ENCODE results near the gene FGGY. TPM values are rescaled to one million over a fixed set of nuclear protein-coding genes. Genes with fewer than 3 reads are reported as not detected.

Gene FGGY
- total RNA-seq, 2 experiments from 2014 or later = 5.6 to 8.1 TPM

- CTCF ChIA-PET = interaction anchor here (1.5 kb wide), 1 partner anchor 21 kb away, joined by 6 read pairs; no protein-coding TSS in a partner anchor
- Mint-ChIP-seq H3K36me3 (ENCODE audit: low read depth) (no peaks in the 10 kb centered on the region), H3K4me1 (no peaks in the 10 kb centered on the region), H3K4me3 (no peak overlapping the region), H3K27ac (no peak overlapping the region), H3K9me3 (ENCODE audit: low read depth) (no peaks in the 10 kb centered on the region), H3K27me3 (no peaks in the 10 kb centered on the region)
- ATAC-seq (no peak), DNase-seq (no peak)
- POLR2A ChIA-PET = no interaction called here
- intact Hi-C loops (cut with DNase I, micrococcal nuclease) = no loop called here
Observed at GRCh38 chr1:59678040-59678439, 381.1 kb downstream of the FGGY start.

GRCh38 chr1:59678493-59679228, 381.8 kb downstream of the FGGY start:
- DNase-seq = no peak
- no peaks in the 10 kb centered on the region for H3K9me3 Mint-ChIP-seq (ENCODE audit: low read depth)
- intact Hi-C loops (cut with DNase I, micrococcal nuclease) = no loop called here
- no peak overlapping the region for H3K4me3 Mint-ChIP-seq
- CTCF ChIA-PET = interaction anchor here (1.5 kb wide), 1 partner anchor 21 kb away, joined by 6 read pairs; no protein-coding TSS in a partner anchor
- ATAC-seq = no peak
- no peaks in the 10 kb centered on the region for H3K27me3 Mint-ChIP-seq
- H3K36me3 Mint-ChIP-seq (ENCODE audit: low read depth) = no peaks in the 10 kb centered on the region
- POLR2A ChIA-PET = no interaction called here
- H3K27ac Mint-ChIP-seq = no peak overlapping the region
- H3K4me1 Mint-ChIP-seq = no peaks in the 10 kb centered on the region

- no peak for ATAC-seq
- no peak for DNase-seq
- H3K36me3 Mint-ChIP-seq (ENCODE audit: low read depth) = no peaks in the 10 kb centered on the region
- H3K27me3 Mint-ChIP-seq = no peaks in the 10 kb centered on the region
- no peaks in the 10 kb centered on the region for H3K9me3 Mint-ChIP-seq (ENCODE audit: low read depth)
- intact Hi-C loops (cut with DNase I, micrococcal nuclease) = no loop called here
- no peaks in the 10 kb centered on the region for H3K4me1 Mint-ChIP-seq
- no peak overlapping the region for H3K4me3 Mint-ChIP-seq
- ChIA-PET POLR2A (no interaction called here), CTCF (interaction anchor here (0.6 to 1.1 kb wide), 3 partner anchors 9 to 480 kb away, joined by 3 to 4 read pairs (median 3); no protein-coding TSS in a partner anchor)
- H3K27ac Mint-ChIP-seq = no peak overlapping the region
Observed at GRCh38 chr1:59680044-59680443, 383.1 kb downstream of the FGGY start.

DNA sequence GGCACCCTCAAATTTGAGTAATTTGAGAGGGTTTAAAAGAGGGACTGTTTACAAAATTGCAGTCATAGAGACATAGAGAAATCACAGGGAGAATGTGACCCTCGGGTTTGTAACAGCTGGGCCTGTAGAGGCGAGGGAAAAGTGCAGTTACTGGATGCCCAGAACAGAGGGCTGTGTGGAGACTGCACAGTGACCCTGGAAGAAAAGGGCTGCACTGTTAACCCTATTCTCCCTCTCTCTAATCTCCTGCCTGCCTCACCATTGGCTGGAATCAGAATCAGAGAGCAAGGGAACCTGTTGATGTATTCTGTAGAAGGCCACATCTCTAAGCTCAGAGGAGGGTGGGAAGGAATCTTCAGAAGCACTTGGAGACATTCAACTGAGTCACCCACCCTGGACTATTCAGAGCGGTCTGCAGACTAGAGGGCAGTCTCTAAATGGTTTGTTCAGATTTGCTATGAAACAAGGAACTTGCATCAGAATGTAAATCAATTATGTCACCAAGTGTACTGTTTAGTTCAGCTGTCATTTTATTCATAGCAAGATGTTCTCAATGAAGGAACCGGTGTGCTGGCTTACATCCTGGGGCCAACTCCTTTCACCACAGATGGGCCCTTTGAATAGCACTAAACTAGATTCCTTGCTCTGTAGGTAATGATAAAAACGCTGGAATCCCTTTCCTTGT, 385.6 kb downstream of the FGGY start:
- ChIA-PET CTCF (interaction anchor here (0.6 to 1.0 kb wide), 2 partner anchors 12 to 25 kb away, joined by 3 read pairs; no protein-coding TSS in a partner anchor), POLR2A (no interaction called here)
- intact Hi-C loops (cut with DNase I, micrococcal nuclease) = no loop called here
- H3K9me3 Mint-ChIP-seq (ENCODE audit: low read depth) = no peaks in the 10 kb centered on the region
- H3K27ac Mint-ChIP-seq = no peak overlapping the region
- ATAC-seq = no peak
- H3K4me3 Mint-ChIP-seq = no peak overlapping the region
- no peaks in the 10 kb centered on the region for H3K36me3 Mint-ChIP-seq (ENCODE audit: low read depth)
- no peaks in the 10 kb centered on the region for H3K27me3 Mint-ChIP-seq
- DNase-seq = no peak
- no peaks in the 10 kb centered on the region for H3K4me1 Mint-ChIP-seq

- Mint-ChIP-seq H3K27ac (no peak overlapping the region), H3K4me3 (no peak overlapping the region), H3K36me3 (ENCODE audit: low read depth) (no peaks in the 10 kb centered on the region), H3K4me1 (no peaks in the 10 kb centered on the region), H3K9me3 (ENCODE audit: low read depth) (no peaks in the 10 kb centered on the region), H3K27me3 (no peaks in the 10 kb centered on the region)
- ChIA-PET POLR2A (no interaction called here), CTCF (interaction anchor here (0.6 kb wide), 1 partner anchor 24 kb away, joined by 3 read pairs; no protein-coding TSS in a partner anchor)
- DNase-seq = no peak
- intact Hi-C loops (cut with DNase I, micrococcal nuclease) = no loop called here
- ATAC-seq = no peak
Observed at GRCh38 chr1:59683197-59683596, 386.3 kb downstream of the FGGY start.

GRCh38 chr1:59684698-59685097, 387.8 kb downstream of the FGGY start:
- Mint-ChIP-seq H3K27ac (no peak overlapping the region), H3K4me1 (no peaks in the 10 kb centered on the region), H3K27me3 (no peaks in the 10 kb centered on the region), H3K36me3 (ENCODE audit: low read depth) (no peaks in the 10 kb centered on the region), H3K4me3 (no peak overlapping the region), H3K9me3 (ENCODE audit: low read depth) (no peaks in the 10 kb centered on the region)
- intact Hi-C loops (cut with DNase I, micrococcal nuclease) = no loop called here
- DNase-seq = no peak
- ChIA-PET POLR2A (no interaction called here), CTCF (no interaction called here)
- no peak for ATAC-seq

DNA sequence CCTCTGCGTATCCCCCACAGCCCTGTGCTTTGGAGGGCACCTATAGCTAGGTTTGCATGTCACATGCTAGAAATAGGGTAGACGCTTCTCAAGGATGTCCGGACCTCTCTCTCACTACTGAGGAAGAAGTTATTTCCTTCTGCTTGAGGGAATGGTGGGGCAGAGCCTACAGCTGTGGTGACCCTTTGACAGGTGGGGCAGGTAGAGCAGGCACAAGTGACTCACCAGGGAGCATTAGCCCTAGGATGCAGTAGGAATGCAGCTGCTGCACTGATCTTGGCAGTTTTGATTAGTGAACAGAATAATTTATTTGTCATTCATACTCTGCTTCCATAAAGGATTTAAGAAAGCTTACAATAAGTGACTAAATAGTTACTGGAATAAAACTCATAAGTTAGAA, 388.2 kb downstream of the FGGY start:
- POLR2A ChIA-PET = no interaction called here
- no peaks in the 10 kb centered on the region for H3K9me3 Mint-ChIP-seq (ENCODE audit: low read depth)
- intact Hi-C loops (cut with DNase I, micrococcal nuclease) = no loop called here
- H3K4me3 Mint-ChIP-seq = no peak overlapping the region
- H3K36me3 Mint-ChIP-seq (ENCODE audit: low read depth) = no peaks in the 10 kb centered on the region
- no peak for DNase-seq
- CTCF ChIA-PET = no interaction called here
- no peak overlapping the region for H3K27ac Mint-ChIP-seq
- H3K4me1 Mint-ChIP-seq = no peaks in the 10 kb centered on the region
- no peaks in the 10 kb centered on the region for H3K27me3 Mint-ChIP-seq
- ATAC-seq = no peak

DNA sequence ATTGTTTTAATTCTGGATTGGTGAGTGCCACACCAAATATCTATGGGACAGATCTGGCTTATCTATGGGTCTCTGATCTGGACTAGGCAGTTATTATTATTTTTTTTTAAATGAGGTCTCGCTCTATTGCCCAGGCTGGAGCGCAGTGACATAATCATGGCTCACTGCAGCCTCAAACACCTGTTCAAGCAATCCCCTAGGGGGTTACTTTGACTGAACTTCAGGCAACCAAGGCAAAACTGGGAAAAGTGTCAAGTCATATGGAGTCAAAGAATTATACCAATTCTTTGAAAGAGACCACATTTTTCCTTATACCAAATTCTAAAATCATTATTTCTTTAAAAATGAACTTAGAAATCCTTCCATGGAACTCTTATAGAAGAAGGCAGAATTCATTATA, 388.8 kb downstream of the FGGY start:
- ATAC-seq (no peak), DNase-seq (no peak)
- ChIA-PET POLR2A (no interaction called here), CTCF (interaction anchor here (1.2 kb wide), 1 partner anchor 13 kb away, joined by 3 read pairs; no protein-coding TSS in a partner anchor)
- H3K27me3 Mint-ChIP-seq = no peaks in the 10 kb centered on the region
- no peaks in the 10 kb centered on the region for H3K36me3 Mint-ChIP-seq (ENCODE audit: low read depth)
- intact Hi-C loops (cut with DNase I, micrococcal nuclease) = no loop called here
- H3K4me3 Mint-ChIP-seq = no peak overlapping the region
- no peaks in the 10 kb centered on the region for H3K9me3 Mint-ChIP-seq (ENCODE audit: low read depth)
- no peaks in the 10 kb centered on the region for H3K4me1 Mint-ChIP-seq
- H3K27ac Mint-ChIP-seq = no peak overlapping the region

- POLR2A ChIA-PET = no interaction called here
- intact Hi-C loops (cut with DNase I, micrococcal nuclease) = no loop called here
Observed at GRCh38 chr1:59686170-59686569, 389.3 kb downstream of the FGGY start.

DNA sequence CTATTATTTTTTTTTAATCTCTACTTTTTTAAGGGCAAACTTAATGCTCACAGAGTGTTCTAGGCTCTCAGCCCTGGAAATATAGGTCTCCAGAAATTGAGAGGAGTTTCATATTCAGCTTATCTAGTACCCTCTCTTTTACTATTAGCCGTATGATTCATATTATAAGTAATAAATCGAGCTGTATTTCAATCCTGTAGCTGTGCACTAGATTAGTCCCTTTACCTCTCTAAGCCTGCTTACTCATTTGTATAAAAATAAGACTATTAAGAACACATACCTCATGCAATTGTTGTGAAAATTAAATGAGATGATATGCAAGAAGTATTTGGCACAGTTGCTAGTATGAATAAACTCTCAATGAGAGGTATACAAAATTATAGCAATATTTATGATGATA, 389.7 kb downstream of the FGGY start:
- ATAC-seq = no peak
- Mint-ChIP-seq H3K4me3 (no peak overlapping the region), H3K27me3 (no peaks in the 10 kb centered on the region), H3K36me3 (ENCODE audit: low read depth) (no peaks in the 10 kb centered on the region), H3K4me1 (no peaks in the 10 kb centered on the region), H3K27ac (no peak overlapping the region), H3K9me3 (ENCODE audit: low read depth) (no peaks in the 10 kb centered on the region)
- no peak for DNase-seq
- intact Hi-C loops (cut with DNase I, micrococcal nuclease) = no loop called here
- ChIA-PET POLR2A (no interaction called here), CTCF (interaction anchor here (1.2 kb wide), 1 partner anchor 12 kb away, joined by 3 read pairs; no protein-coding TSS in a partner anchor)

More at GRCh38 chr1:59686170-59686569, 389.3 kb downstream of the FGGY start:
- Mint-ChIP-seq H3K36me3 (ENCODE audit: low read depth) (no peaks in the 10 kb centered on the region), H3K9me3 (ENCODE audit: low read depth) (no peaks in the 10 kb centered on the region), H3K27me3 (no peaks in the 10 kb centered on the region), H3K27ac (no peak overlapping the region), H3K4me1 (no peaks in the 10 kb centered on the region), H3K4me3 (no peak overlapping the region)
- CTCF ChIA-PET = interaction anchor here (1.2 kb wide), 1 partner anchor 13 kb away, joined by 3 read pairs; no protein-coding TSS in a partner anchor
- DNase-seq = no peak
- no peak for ATAC-seq

GRCh38 chr1:59687081-59687480, 390.2 kb downstream of the FGGY start:
- CTCF ChIA-PET = no interaction called here
- Mint-ChIP-seq H3K27ac (no peak overlapping the region), H3K4me3 (no peak overlapping the region), H3K9me3 (ENCODE audit: low read depth) (no peaks in the 10 kb centered on the region), H3K4me1 (no peaks in the 10 kb centered on the region), H3K36me3 (ENCODE audit: low read depth) (no peaks in the 10 kb centered on the region), H3K27me3 (no peaks in the 10 kb centered on the region)
- DNase-seq (no peak), ATAC-seq (no peak)
- intact Hi-C loops (cut with DNase I, micrococcal nuclease) = no loop called here
- POLR2A ChIA-PET = no interaction called here

DNA sequence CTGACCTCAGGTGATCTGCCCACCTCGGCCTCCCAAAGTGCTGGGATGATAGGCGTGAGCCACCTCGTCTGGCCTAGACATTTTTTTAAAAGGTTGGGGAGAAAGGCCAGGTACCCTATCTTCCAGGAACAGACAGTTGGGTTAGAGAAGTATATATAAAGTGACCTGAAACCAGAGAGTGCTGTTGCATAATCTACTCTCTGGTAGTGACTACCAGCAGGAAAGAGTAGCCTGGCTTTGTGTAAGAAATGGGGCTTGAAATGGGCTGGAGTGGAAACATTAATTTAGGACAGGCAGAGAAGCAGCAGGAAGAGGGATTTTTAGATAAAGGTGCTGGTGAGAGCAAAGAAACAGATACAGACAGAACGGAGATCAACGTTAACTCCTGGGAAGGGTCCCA, 392.1 kb downstream of the FGGY start:
- H3K4me1 Mint-ChIP-seq = no peaks in the 10 kb centered on the region

More for the DNA sequence above, 392.1 kb downstream of the FGGY start:
- intact Hi-C loops (cut with DNase I, micrococcal nuclease) = no loop called here
- no peaks in the 10 kb centered on the region for H3K36me3 Mint-ChIP-seq (ENCODE audit: low read depth)
- CTCF ChIA-PET = interaction anchor here (0.6 to 1.0 kb wide), 2 partner anchors 9 to 11 kb away, joined by 3 read pairs; no protein-coding TSS in a partner anchor
- no peak for ATAC-seq
- no peaks in the 10 kb centered on the region for H3K9me3 Mint-ChIP-seq (ENCODE audit: low read depth)
- POLR2A ChIA-PET = no interaction called here
- H3K27ac Mint-ChIP-seq = no peak overlapping the region
- no peak overlapping the region for H3K4me3 Mint-ChIP-seq
- DNase-seq = no peak
- H3K27me3 Mint-ChIP-seq = no peaks in the 10 kb centered on the region

Data from activated CD4-positive, alpha-beta T cell treated with anti-CD3 and anti-CD28 coated beads for 36 hours (primary cell).